ENCODE measurements around the gene FKBP7. TPM values are rescaled to one million over a fixed set of nuclear protein-coding genes. Genes with fewer than 3 reads are reported as not detected.
A peak's percentile ranks its signal among the peaks of the same experiment; 100 is the strongest.

The FKBP7 gene
- total RNA-seq, 2 donors from 2014 or later = 12.7 to 13.5 TPM

DNA sequence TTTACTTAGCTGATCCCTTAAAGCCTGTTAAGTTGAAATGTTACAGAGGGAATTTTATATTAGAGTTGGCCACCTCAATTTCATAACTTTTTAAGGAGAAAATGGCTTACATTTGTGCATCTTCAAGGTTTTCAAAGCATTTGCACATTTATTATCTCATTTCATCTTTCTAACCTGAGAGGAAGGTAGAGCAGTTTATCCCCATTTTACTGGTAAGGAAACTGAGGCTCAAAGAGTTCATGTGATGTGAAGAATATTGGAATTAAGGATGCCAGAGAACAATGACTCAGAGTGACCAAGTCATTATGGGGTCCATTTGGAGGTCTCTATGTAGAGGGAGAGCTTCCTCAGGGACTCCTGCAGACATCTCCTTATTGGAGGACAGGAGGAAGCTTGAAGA, 62.4 kb downstream of the FKBP7 start:
- intact Hi-C loops (cut with DNase I) = loop anchor here in 1 of 2 donors (2.0 kb wide), 1 partner anchor 303 kb away; the partner anchor contains the start of gene RBM45
- no peak for DNase-seq
- ATAC-seq = no peak

DNA sequence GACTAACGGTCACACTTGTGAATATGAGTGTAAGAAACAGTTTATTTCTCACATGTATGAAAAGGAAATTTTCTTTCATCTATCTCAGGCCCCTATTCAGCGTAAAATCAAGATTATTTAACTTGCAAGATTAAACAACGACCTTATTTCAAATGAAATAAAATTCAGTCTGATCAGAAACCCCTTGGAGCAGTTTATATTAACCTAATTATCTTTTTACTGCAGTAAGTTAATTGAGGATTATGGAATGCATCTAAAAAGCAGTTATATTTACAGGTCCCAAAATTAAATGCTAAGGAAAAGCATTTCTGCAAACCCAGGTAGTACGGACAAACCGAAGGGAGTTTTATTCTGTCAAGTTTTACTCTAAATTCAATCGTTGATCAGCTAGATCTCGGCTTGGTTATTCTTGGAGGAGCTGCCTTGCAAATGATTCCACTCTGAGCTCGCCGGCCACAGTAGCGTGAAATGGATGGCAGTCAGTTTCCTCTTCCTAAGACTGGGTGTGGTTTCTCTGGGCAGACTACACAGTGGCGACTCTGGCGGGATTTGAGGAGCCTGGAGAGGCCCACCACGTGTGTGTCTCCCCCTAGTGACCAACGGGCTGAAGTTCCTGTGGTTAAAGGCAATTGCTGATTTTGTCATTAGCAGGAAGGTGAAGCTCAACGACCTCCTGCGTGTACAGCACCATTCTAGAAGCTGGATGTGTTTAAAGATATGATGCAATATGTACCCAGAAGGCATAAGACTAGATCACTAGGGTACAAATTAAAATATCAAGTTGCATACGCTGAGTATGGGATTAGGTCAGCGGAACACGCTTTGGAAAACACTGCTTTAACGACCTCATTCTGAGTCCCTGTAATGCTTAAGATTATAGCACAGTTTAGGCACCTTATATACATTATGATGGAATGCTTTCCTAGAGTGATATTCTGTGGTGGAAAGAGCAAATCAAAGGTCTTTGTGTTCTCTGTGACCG, 63.8 kb downstream of the FKBP7 start:
- intact Hi-C loops (cut with DNase I) = loop anchor here in 1 of 2 donors (2.0 kb wide), 1 partner anchor 302 kb away; the partner anchor contains the start of gene RBM45

More for the DNA sequence above, 63.8 kb downstream of the FKBP7 start:
- ATAC-seq (peak; percentile 97), DNase-seq (peak; percentile 92)

Other genes starting within 250 kb of the FKBP7 start
- 10 to 100 TPM; 32.1 to 44.3 TPM for gene PRKRA, start 27.4 kb downstream of the FKBP7 start, total RNA-seq
- 1 to 10 TPM; 1.2 to 1.4 TPM for gene PJVK, start 27.2 kb downstream of the FKBP7 start, total RNA-seq
- 10 to 100 TPM; 34.0 to 54.1 TPM for gene PLEKHA3, start 1.9 kb upstream of the FKBP7 start, total RNA-seq

All from left cardiac atrium (tissue), 4 donors.